Thyroid gland (tissue), 4 donors: ENCODE results near the gene KLHL42. TPM values are rescaled to one million over a fixed set of nuclear protein-coding genes. Genes with fewer than 3 reads are reported as not detected.

ENCODE experiments used
- DNase-seq, 2 donors: peaks; one replicate each; pipeline ENCODE4 v3.0.0-alpha.2; 2019
- H3K27ac ChIP-seq, 3 donors: fragments of 200-600 bp; sonication (generic); 1 replicate in 2 of 3; 2 replicates in 1 of 3; pipeline ENCODE4 v1.5.1; 2016 to 2019; ENCODE audit warnings: mild to moderate bottlenecking in 1 of 3, moderate library complexity in 1 of 3
- H3K27me3 ChIP-seq: fragments of 200-600 bp; sonication (generic); one replicate; pipeline ENCODE4 v1.5.1; 2019
- H3K36me3 ChIP-seq, 2 donors: fragments of 200-600 bp; sonication (generic); one replicate each; pipeline ENCODE4 v1.5.1; 2016 to 2019
- H3K4me1 ChIP-seq, 2 donors: fragments of 200-600 bp; sonication (generic); one replicate each; pipeline ENCODE4 v1.5.1; 2017 to 2019
- H3K4me3 ChIP-seq, 3 donors: fragments of 200-600 bp; sonication (generic); replicated peaks in 1 of 3; 1 replicate in 2 of 3; 2 replicates in 1 of 3; pipeline ENCODE4 v1.5.1; 2016; ENCODE audit warnings: mild to moderate bottlenecking in 1 of 3
- H3K9me3 ChIP-seq: fragments of 200-600 bp; sonication (generic); one replicate; pipeline ENCODE4 v1.5.1; 2017
- POLR2A ChIP-seq, 2 donors: fragments of 450-650 bp; IDR thresholded peaks; one replicate each; pipeline ENCODE4 v1.6.1; 2017; ENCODE audit warnings: antibody characterized with exemption in 2 of 2, mild to moderate bottlenecking in 2 of 2, moderate library complexity in 1 of 2
- WGBS, 2 donors: methylation state at CpG; one replicate each; pipeline ENCODE4 v1.1.5; 2017; 5-methylcytosine and 5-hydroxymethylcytosine counted together
- intact Hi-C: fragments of 100-400 bp; cut with DNase I; formaldehyde crosslinking; loops from one replicate; pipeline ENCODE4 v1.15.1; 2023
- total RNA-seq, 4 donors: library from RNA; depleted of rRNA; stranded (reverse); fragments of >200 nt; gene quantifications; one replicate each; pipeline ENCODE4 v1.2.3, GENCODE V29; 2016
- TF ChIP-seq, protein P1 (sequence below), 6 experiments: fragments of 200-600 bp in 3 of 6; fragments of 450-650 bp in 3 of 6; sonication (generic) in 3 of 6; IDR thresholded peaks; one replicate each; pipeline ENCODE4 v1.5.1; 2016 to 2019; ENCODE audit warnings: antibody characterized with exemption in 6 of 6, mild to moderate bottlenecking in 2 of 6, inconsistent platforms in 1 of 6, moderate library complexity in 1 of 6

Gene KLHL42
- total RNA-seq, 4 donors from 2014 or later: 18.8 to 43.9 (median 22.7) TPM

- no peak for DNase-seq
- Histone ChIP-seq H3K4me3 (no peak overlapping the region), H3K36me3 (no peaks in the 10 kb centered on the region), H3K9me3 (no peaks in the 10 kb centered on the region), H3K4me1 (no peaks in the 10 kb centered on the region), H3K27ac (no peak overlapping the region), H3K27me3 (no peaks in the 10 kb centered on the region)
- TF ChIP-seq POLR2A (IDR thresholded peaks at IDR 0.05): no peak
- TF ChIP-seq, protein P1, sequence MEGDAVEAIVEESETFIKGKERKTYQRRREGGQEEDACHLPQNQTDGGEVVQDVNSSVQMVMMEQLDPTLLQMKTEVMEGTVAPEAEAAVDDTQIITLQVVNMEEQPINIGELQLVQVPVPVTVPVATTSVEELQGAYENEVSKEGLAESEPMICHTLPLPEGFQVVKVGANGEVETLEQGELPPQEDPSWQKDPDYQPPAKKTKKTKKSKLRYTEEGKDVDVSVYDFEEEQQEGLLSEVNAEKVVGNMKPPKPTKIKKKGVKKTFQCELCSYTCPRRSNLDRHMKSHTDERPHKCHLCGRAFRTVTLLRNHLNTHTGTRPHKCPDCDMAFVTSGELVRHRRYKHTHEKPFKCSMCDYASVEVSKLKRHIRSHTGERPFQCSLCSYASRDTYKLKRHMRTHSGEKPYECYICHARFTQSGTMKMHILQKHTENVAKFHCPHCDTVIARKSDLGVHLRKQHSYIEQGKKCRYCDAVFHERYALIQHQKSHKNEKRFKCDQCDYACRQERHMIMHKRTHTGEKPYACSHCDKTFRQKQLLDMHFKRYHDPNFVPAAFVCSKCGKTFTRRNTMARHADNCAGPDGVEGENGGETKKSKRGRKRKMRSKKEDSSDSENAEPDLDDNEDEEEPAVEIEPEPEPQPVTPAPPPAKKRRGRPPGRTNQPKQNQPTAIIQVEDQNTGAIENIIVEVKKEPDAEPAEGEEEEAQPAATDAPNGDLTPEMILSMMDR (IDR thresholded peaks at IDR 0.05): no peak
- intact Hi-C loops: no loop called here
- 77 to 88% methylated on average over 9 of the region's 9 CpGs for WGBS, 2 donors
These were observed 42.2 kb downstream of the KLHL42 start for GRCh38 chr12:27822076-27822712.

GRCh38 chr12:27823038-27823437 lies 43.0 kb downstream of the KLHL42 start:
- Histone ChIP-seq H3K27me3 (no peaks in the 10 kb centered on the region), H3K36me3 (no peaks in the 10 kb centered on the region), H3K27ac (no peak overlapping the region), H3K4me3 (no peak overlapping the region), H3K9me3 (no peaks in the 10 kb centered on the region), H3K4me1 (no peaks in the 10 kb centered on the region)
- WGBS, 2 donors: 90% methylated on average over 5 of the region's 5 CpGs
- TF ChIP-seq, protein P1 (IDR thresholded peaks at IDR 0.05): no peak
- no peak for TF ChIP-seq POLR2A (IDR thresholded peaks at IDR 0.05)
- DNase-seq: no peak
- intact Hi-C loops: no loop called here

DNA sequence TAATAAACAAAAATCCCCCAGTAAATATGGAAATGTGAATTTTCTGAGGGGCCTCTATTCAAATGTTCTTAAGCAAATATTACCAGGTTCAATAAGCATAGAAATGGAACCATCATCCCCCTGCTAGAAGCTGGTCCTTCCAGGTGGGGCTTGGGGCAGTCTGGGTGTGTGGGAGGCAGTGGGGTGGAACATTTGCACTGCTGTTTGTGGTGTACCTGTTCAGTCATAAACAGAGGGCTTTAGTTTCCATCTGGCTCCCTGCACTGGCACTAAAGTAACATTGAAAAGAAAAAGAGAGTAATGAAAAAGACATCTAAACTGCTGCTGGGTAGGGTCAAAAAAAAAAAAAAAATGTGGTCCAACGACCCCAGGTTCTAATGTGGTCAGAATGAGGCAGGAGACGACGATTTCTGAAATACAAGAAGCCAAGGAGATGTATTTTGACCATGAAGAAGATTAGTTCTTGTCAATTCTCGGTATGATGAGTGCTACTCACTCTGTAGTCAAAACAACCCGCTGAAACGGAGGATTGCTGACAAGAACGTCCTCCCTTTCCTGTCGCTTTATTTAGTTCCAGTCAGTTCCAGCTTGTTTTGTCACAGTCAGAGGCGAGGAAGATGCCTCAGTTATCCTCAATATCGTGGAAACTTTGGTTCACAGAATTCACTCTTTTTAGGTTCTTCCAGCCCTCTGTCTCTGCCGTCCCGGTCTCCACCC lies 44.3 kb downstream of the KLHL42 start:
- intact Hi-C loops: no loop called here
- WGBS, 2 donors: 52 to 55% methylated on average over 12 of the region's 12 CpGs
- no peaks in the 10 kb centered on the region for H3K9me3 ChIP-seq

DNA sequence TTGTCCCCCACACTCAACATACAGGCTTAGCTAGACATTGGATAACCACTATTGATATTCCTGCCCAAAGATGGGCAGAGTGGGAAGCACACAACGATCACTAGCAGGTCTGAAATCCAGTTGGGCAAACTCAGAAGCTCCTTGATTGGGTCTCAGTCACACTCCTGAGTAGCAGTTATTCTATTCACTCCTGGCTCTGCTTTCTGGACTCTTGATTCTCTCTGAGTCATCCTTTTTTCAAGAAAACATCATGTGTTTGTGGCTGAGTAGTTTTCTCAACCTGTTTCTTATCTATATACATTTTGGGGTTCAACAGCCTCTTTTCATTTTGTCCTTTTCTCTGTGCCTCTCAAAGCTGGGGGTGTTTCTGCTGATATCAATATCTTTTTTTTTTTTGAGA lies 46.0 kb downstream of the KLHL42 start:
- Histone ChIP-seq H3K27ac (no peak overlapping the region), H3K4me3 (no peak overlapping the region), H3K36me3 (no peaks in the 10 kb centered on the region), H3K27me3 (no peaks in the 10 kb centered on the region), H3K9me3 (no peaks in the 10 kb centered on the region), H3K4me1 (no peaks in the 10 kb centered on the region)
- no peak for TF ChIP-seq POLR2A (IDR thresholded peaks at IDR 0.05)
- TF ChIP-seq, protein P1 (IDR thresholded peaks at IDR 0.05): no peak
- 71 to 95% methylated on average over 1 of the region's 1 CpG for WGBS, 2 donors
- intact Hi-C loops: no loop called here
- no peak for DNase-seq

More for the DNA sequence above, 44.3 kb downstream of the KLHL42 start:
- TF ChIP-seq, protein P1 (IDR thresholded peaks at IDR 0.05): no peak
- no peak for TF ChIP-seq POLR2A (IDR thresholded peaks at IDR 0.05)
- H3K27ac ChIP-seq: no peak overlapping the region
- no peaks in the 10 kb centered on the region for H3K27me3 ChIP-seq
- H3K4me3 ChIP-seq: no peak overlapping the region
- no peaks in the 10 kb centered on the region for H3K4me1 ChIP-seq
- no peak for DNase-seq
- no peaks in the 10 kb centered on the region for H3K36me3 ChIP-seq

GRCh38 chr12:27828196-27828595 lies 48.2 kb downstream of the KLHL42 start:
- H3K9me3 ChIP-seq: no peaks in the 10 kb centered on the region
- DNase-seq: no peak
- H3K4me3 ChIP-seq: no peak overlapping the region
- intact Hi-C loops: no loop called here
- no peak overlapping the region for H3K27ac ChIP-seq
- H3K4me1 ChIP-seq: no peaks in the 10 kb centered on the region
- WGBS, 2 donors: 96 to 99% methylated on average over 3 of the region's 3 CpGs
- H3K27me3 ChIP-seq: no peaks in the 10 kb centered on the region
- H3K36me3 ChIP-seq: no peaks in the 10 kb centered on the region
- no peak for TF ChIP-seq POLR2A (IDR thresholded peaks at IDR 0.05)
- TF ChIP-seq, protein P1 (IDR thresholded peaks at IDR 0.05): no peak
